GM23338 (cell line): Measurements from ENCODE around the gene GGCT. TPM values are rescaled to one million over a fixed set of nuclear protein-coding genes. Genes with fewer than 3 reads are reported as not detected.

ENCODE experiments used
- ATAC-seq: fragments of 200-7000 bp; cut with Tn5 transposase; 3 replicates; pipeline ENCODE4 v1.9.1; 2020
- DNase-seq: peaks from one replicate; pipeline ENCODE4 v3.0.0-alpha.2; 2015; ENCODE audit warnings: low spot score
- H2AFZ ChIP-seq: fragments of 200-600 bp; sonication (generic); 2 replicates; pipeline ENCODE4 v1.8.0; 2016; ENCODE audit warnings: antibody characterized with exemption, mild to moderate bottlenecking, moderate library complexity
- H3F3A ChIP-seq: fragments of 200-600 bp; sonication (generic); replicated peaks from 2 replicates; pipeline ENCODE4 v1.8.0; 2017; ENCODE audit warnings: antibody characterized with exemption, mixed run types, low read depth
- H3K27ac ChIP-seq: fragments of 200-600 bp; sonication (generic); 2 replicates; pipeline ENCODE4 v1.6.1; 2016; ENCODE audit warnings: low read depth
- H3K27me3 ChIP-seq: fragments of 200-600 bp; sonication (generic); 2 replicates; pipeline ENCODE4 v1.8.0; 2016; ENCODE audit warnings: mild to moderate bottlenecking, mixed run types, moderate library complexity; ENCODE audit not compliant: insufficient read depth
- H3K36me3 ChIP-seq: fragments of 200-600 bp; sonication (generic); 2 replicates; pipeline ENCODE4 v1.8.0; 2016; ENCODE audit warnings: mild to moderate bottlenecking; ENCODE audit not compliant: insufficient read depth
- H3K4me1 ChIP-seq: fragments of 200-600 bp; sonication (generic); 2 replicates; pipeline ENCODE4 v1.8.0; 2016; ENCODE audit warnings: mild to moderate bottlenecking, moderate library complexity; ENCODE audit not compliant: insufficient read depth
- H3K4me2 ChIP-seq: fragments of 200-600 bp; sonication (generic); 2 replicates; pipeline ENCODE4 v1.7.1; 2017; ENCODE audit warnings: mixed run types
- H3K4me3 ChIP-seq: fragments of 200-600 bp; sonication (generic); 2 replicates; pipeline ENCODE4 v1.6.1; 2016; ENCODE audit warnings: mixed run types
- H3K79me2 ChIP-seq: fragments of 200-600 bp; sonication (generic); replicated peaks from 2 replicates; pipeline ENCODE4 v1.8.0; 2017; ENCODE audit warnings: mild to moderate bottlenecking; ENCODE audit not compliant: insufficient read depth
- H3K9me2 ChIP-seq: fragments of 200-600 bp; sonication (generic); 2 replicates; pipeline ENCODE4 v1.8.0; 2017; ENCODE audit not compliant: insufficient read depth
- H4K20me1 ChIP-seq: fragments of 200-600 bp; sonication (generic); replicated peaks from 2 replicates; pipeline ENCODE4 v1.8.0; 2017; ENCODE audit warnings: mild to moderate bottlenecking; ENCODE audit not compliant: insufficient read depth
- H3K27ac Mint-ChIP-seq: 2 replicates; pipeline ENCODE4 v1.8.0; 2020; ENCODE audit warnings: inconsistent platforms, mild to moderate bottlenecking, moderate library complexity, mixed read lengths
- H3K27me3 Mint-ChIP-seq: 3 replicates; pipeline ENCODE4 v1.8.0; 2022; ENCODE audit warnings: low read depth, mild to moderate bottlenecking, moderate library complexity, mixed read lengths, inconsistent platforms; ENCODE audit not compliant: insufficient read depth, poor library complexity
- H3K36me3 Mint-ChIP-seq: 3 replicates; pipeline ENCODE4 v1.8.0; 2021; ENCODE audit warnings: low read depth, mild to moderate bottlenecking, inconsistent platforms, moderate library complexity, mixed read lengths
- H3K4me1 Mint-ChIP-seq: 3 replicates; pipeline ENCODE4 v1.8.0; 2020; ENCODE audit warnings: mild to moderate bottlenecking, inconsistent platforms, mixed read lengths
- H3K4me3 Mint-ChIP-seq: 3 replicates; pipeline ENCODE4 v1.8.0; 2021; ENCODE audit warnings: moderate library complexity, mild to moderate bottlenecking, inconsistent platforms, mixed read lengths
- H3K9me3 Mint-ChIP-seq: 3 replicates; pipeline ENCODE4 v1.8.0; 2020; ENCODE audit warnings: moderate library complexity, mild to moderate bottlenecking, inconsistent platforms, mixed read lengths
- CREB1 ChIP-seq: fragments of 250-450 bp; sonication (Bioruptor Pico); IDR thresholded peaks from 2 replicates; pipeline ENCODE4 v1.5.0; 2020; ENCODE audit warnings: low read depth, mild to moderate bottlenecking, moderate library complexity
- EZH2 ChIP-seq: fragments of 200-600 bp; sonication (generic); IDR thresholded peaks from one replicate; pipeline ENCODE4 v1.8.0; 2017; ENCODE audit warnings: antibody characterized with exemption, mild to moderate bottlenecking, low read depth; ENCODE audit not compliant: unreplicated experiment
- EZH2phosphoT487 ChIP-seq: fragments of 200-600 bp; sonication (generic); IDR thresholded peaks from one replicate; pipeline ENCODE4 v1.8.1; 2018; ENCODE audit warnings: antibody characterized with exemption; ENCODE audit not compliant: unreplicated experiment
- JUNB ChIP-seq: IDR thresholded peaks from one replicate; pipeline ENCODE4 v1.6.1; 2016; ENCODE audit warnings: antibody characterized with exemption; ENCODE audit not compliant: unreplicated experiment
- NANOG ChIP-seq: IDR thresholded peaks from 2 replicates; pipeline ENCODE4 v1.6.1; 2016; ENCODE audit warnings: antibody characterized with exemption, borderline replicate concordance
- POLR2AphosphoS5 ChIP-seq: IDR thresholded peaks from 2 replicates; pipeline ENCODE4 v1.6.1; 2016; ENCODE audit warnings: antibody characterized with exemption, low read depth
- STAT1 ChIP-seq: IDR thresholded peaks from one replicate; pipeline ENCODE4 v1.6.1; 2016; ENCODE audit warnings: antibody characterized with exemption; ENCODE audit not compliant: unreplicated experiment
- ZNF114 ChIP-seq: fragments of 250-450 bp; sonication (Bioruptor Pico); IDR thresholded peaks from 2 replicates; pipeline ENCODE4 v1.5.0; 2020; ENCODE audit warnings: mild to moderate bottlenecking, moderate library complexity
- ZNF331 ChIP-seq: fragments of 250-450 bp; sonication (Bioruptor Pico); IDR thresholded peaks from 2 replicates; pipeline ENCODE4 v1.5.0; 2020; ENCODE audit warnings: low read depth, mild to moderate bottlenecking, moderate library complexity
- polyA plus RNA-seq: library from polyadenylated mRNA; unstranded; fragments of >200 nt; fragmentation: Nextera tagmentation; extraction: Ambion mirVana; gene quantifications from 2 replicates; pipeline ENCODE4 v1.2.1, GENCODE V29; 2016
- total RNA-seq: library from RNA; depleted of rRNA; stranded (reverse); fragments of >200 nt; shearing (Covaris generic); gene quantifications from 2 replicates; pipeline ENCODE4 v1.2.3, GENCODE V29; 2014
- TF ChIP-seq, protein P1 (sequence below), 2 experiments: fragments of 200-600 bp in 1 of 2; sonication (generic) in 1 of 2; conservative IDR thresholded peaks; 2 replicates each; pipeline versions ENCODE4 v1.5.1 to v1.6.1; 2016 to 2017; ENCODE audit warnings: antibody characterized with exemption in 2 of 2, low read depth in 2 of 2, mild to moderate bottlenecking in 2 of 2, moderate library complexity in 1 of 2
- TF ChIP-seq, protein P2 (sequence below): fragments of 250-450 bp; sonication (Bioruptor Pico); IDR thresholded peaks from 2 replicates; pipeline ENCODE4 v1.5.0; 2020; ENCODE audit warnings: mild to moderate bottlenecking, moderate library complexity
- TF ChIP-seq, protein P3 (sequence below): IDR thresholded peaks from 2 replicates; pipeline ENCODE4 v1.6.1; 2016; ENCODE audit warnings: antibody characterized with exemption
- TF ChIP-seq, protein P4 (sequence below): IDR thresholded peaks from one replicate; pipeline ENCODE4 v1.6.1; 2018; ENCODE audit warnings: antibody characterized with exemption; ENCODE audit not compliant: unreplicated experiment

The GGCT gene
- total and polyA plus RNA-seq, 2 experiments from 2014 or later: 104 to 229 TPM

DNA sequence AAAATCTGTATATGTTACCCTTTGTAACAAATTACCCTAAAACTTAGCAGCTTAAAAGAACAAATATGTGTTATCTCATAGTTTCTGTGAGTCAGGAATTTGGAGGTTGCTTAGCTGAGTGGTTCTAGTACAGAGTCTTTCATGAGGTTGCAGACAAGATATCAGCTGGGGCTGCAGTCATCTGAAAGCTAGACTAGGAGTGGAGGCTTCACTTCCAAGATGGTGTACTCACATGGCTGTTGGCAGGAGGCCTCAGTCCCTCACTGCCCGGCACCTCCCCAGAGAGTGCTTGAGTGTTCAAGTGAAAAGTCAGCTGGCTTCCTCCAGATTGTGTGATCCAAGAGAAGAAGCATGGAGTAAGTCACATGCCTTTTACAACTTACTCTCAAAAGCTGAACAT lies 16.9 kb upstream of the GGCT start:
- H4K20me1 ChIP-seq: no peaks in the 10 kb centered on the region; the same call in 1 of the 2 replicates
- no peak overlapping the region for H3K4me2 ChIP-seq
- peaks cover 12% of the 10 kb centered on the region for H3K4me1 Mint-ChIP-seq
- peaks cover 10% of the 10 kb centered on the region; the same call in 1 of the 2 replicates for H3K9me2 ChIP-seq
- H3K36me3 ChIP-seq: no peaks in the 10 kb centered on the region
- peaks cover 7% of the 10 kb centered on the region for H3K27me3 Mint-ChIP-seq
- H2AFZ ChIP-seq: no peak overlapping the region
- H3K4me3 ChIP-seq: no peak overlapping the region
- TF ChIP-seq, protein P1, sequence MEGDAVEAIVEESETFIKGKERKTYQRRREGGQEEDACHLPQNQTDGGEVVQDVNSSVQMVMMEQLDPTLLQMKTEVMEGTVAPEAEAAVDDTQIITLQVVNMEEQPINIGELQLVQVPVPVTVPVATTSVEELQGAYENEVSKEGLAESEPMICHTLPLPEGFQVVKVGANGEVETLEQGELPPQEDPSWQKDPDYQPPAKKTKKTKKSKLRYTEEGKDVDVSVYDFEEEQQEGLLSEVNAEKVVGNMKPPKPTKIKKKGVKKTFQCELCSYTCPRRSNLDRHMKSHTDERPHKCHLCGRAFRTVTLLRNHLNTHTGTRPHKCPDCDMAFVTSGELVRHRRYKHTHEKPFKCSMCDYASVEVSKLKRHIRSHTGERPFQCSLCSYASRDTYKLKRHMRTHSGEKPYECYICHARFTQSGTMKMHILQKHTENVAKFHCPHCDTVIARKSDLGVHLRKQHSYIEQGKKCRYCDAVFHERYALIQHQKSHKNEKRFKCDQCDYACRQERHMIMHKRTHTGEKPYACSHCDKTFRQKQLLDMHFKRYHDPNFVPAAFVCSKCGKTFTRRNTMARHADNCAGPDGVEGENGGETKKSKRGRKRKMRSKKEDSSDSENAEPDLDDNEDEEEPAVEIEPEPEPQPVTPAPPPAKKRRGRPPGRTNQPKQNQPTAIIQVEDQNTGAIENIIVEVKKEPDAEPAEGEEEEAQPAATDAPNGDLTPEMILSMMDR (conservative IDR thresholded peaks at IDR 0.05; ENCODE audit: low read depth in 2 of 2): no peak
- TF ChIP-seq NANOG (no peak), JUNB (no peak), POLR2AphosphoS5 (no peak), ZNF331 (CRISPR knock-in tag) (no peak), STAT1 (no peak), ZNF114 (CRISPR knock-in tag) (no peak), CREB1 (CRISPR knock-in tag) (no peak), EZH2 (no peak), EZH2phosphoT487 (no peak)
- TF ChIP-seq, protein P2, sequence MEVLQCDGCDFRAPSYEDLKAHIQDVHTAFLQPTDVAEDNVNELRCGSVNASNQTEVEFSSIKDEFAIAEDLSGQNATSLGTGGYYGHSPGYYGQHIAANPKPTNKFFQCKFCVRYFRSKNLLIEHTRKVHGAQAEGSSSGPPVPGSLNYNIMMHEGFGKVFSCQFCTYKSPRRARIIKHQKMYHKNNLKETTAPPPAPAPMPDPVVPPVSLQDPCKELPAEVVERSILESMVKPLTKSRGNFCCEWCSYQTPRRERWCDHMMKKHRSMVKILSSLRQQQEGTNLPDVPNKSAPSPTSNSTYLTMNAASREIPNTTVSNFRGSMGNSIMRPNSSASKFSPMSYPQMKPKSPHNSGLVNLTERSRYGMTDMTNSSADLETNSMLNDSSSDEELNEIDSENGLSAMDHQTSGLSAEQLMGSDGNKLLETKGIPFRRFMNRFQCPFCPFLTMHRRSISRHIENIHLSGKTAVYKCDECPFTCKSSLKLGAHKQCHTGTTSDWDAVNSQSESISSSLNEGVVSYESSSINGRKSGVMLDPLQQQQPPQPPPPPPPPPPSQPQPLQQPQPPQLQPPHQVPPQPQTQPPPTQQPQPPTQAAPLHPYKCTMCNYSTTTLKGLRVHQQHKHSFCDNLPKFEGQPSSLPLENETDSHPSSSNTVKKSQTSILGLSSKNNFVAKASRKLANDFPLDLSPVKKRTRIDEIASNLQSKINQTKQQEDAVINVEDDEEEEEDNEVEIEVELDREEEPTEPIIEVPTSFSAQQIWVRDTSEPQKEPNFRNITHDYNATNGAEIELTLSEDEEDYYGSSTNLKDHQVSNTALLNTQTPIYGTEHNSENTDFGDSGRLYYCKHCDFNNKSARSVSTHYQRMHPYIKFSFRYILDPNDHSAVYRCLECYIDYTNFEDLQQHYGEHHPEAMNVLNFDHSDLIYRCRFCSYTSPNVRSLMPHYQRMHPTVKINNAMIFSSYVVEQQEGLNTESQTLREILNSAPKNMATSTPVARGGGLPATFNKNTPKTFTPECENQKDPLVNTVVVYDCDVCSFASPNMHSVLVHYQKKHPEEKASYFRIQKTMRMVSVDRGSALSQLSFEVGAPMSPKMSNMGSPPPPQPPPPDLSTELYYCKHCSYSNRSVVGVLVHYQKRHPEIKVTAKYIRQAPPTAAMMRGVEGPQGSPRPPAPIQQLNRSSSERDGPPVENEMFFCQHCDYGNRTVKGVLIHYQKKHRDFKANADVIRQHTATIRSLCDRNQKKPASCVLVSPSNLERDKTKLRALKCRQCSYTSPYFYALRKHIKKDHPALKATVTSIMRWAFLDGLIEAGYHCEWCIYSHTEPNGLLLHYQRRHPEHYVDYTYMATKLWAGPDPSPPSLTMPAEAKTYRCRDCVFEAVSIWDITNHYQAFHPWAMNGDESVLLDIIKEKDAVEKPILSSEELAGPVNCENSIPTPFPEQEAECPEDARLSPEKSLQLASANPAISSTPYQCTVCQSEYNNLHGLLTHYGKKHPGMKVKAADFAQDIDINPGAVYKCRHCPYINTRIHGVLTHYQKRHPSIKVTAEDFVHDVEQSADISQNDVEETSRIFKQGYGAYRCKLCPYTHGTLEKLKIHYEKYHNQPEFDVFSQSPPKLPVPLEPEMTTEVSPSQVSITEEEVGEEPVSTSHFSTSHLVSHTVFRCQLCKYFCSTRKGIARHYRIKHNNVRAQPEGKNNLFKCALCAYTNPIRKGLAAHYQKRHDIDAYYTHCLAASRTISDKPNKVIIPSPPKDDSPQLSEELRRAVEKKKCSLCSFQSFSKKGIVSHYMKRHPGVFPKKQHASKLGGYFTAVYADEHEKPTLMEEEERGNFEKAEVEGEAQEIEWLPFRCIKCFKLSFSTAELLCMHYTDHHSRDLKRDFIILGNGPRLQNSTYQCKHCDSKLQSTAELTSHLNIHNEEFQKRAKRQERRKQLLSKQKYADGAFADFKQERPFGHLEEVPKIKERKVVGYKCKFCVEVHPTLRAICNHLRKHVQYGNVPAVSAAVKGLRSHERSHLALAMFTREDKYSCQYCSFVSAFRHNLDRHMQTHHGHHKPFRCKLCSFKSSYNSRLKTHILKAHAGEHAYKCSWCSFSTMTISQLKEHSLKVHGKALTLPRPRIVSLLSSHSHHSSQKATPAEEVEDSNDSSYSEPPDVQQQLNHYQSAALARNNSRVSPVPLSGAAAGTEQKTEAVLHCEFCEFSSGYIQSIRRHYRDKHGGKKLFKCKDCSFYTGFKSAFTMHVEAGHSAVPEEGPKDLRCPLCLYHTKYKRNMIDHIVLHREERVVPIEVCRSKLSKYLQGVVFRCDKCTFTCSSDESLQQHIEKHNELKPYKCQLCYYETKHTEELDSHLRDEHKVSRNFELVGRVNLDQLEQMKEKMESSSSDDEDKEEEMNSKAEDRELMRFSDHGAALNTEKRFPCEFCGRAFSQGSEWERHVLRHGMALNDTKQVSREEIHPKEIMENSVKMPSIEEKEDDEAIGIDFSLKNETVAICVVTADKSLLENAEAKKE: no peak
- TF ChIP-seq, protein P3, sequence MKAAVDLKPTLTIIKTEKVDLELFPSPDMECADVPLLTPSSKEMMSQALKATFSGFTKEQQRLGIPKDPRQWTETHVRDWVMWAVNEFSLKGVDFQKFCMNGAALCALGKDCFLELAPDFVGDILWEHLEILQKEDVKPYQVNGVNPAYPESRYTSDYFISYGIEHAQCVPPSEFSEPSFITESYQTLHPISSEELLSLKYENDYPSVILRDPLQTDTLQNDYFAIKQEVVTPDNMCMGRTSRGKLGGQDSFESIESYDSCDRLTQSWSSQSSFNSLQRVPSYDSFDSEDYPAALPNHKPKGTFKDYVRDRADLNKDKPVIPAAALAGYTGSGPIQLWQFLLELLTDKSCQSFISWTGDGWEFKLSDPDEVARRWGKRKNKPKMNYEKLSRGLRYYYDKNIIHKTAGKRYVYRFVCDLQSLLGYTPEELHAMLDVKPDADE: no peak
- TF ChIP-seq, protein P4, sequence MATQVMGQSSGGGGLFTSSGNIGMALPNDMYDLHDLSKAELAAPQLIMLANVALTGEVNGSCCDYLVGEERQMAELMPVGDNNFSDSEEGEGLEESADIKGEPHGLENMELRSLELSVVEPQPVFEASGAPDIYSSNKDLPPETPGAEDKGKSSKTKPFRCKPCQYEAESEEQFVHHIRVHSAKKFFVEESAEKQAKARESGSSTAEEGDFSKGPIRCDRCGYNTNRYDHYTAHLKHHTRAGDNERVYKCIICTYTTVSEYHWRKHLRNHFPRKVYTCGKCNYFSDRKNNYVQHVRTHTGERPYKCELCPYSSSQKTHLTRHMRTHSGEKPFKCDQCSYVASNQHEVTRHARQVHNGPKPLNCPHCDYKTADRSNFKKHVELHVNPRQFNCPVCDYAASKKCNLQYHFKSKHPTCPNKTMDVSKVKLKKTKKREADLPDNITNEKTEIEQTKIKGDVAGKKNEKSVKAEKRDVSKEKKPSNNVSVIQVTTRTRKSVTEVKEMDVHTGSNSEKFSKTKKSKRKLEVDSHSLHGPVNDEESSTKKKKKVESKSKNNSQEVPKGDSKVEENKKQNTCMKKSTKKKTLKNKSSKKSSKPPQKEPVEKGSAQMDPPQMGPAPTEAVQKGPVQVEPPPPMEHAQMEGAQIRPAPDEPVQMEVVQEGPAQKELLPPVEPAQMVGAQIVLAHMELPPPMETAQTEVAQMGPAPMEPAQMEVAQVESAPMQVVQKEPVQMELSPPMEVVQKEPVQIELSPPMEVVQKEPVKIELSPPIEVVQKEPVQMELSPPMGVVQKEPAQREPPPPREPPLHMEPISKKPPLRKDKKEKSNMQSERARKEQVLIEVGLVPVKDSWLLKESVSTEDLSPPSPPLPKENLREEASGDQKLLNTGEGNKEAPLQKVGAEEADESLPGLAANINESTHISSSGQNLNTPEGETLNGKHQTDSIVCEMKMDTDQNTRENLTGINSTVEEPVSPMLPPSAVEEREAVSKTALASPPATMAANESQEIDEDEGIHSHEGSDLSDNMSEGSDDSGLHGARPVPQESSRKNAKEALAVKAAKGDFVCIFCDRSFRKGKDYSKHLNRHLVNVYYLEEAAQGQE: no peak
- no peaks in the 10 kb centered on the region for H3K27me3 ChIP-seq
- peaks cover 9% of the 10 kb centered on the region; the same call in 1 of the 2 replicates for H3K4me1 ChIP-seq
- DNase-seq: no peak
- H3K27ac ChIP-seq: no peak overlapping the region
- H3K4me3 Mint-ChIP-seq: no peak overlapping the region
- ATAC-seq: no peak
- no peaks in the 10 kb centered on the region for H3F3A ChIP-seq
- H3K36me3 Mint-ChIP-seq: no peaks in the 10 kb centered on the region
- no peaks in the 10 kb centered on the region for H3K9me3 Mint-ChIP-seq
- H3K27ac Mint-ChIP-seq: no peak overlapping the region
- H3K79me2 ChIP-seq: no peaks in the 10 kb centered on the region
